EL (cell line): ENCODE results near the gene TC2N.
A peak's percentile ranks its signal among the peaks of the same experiment; 100 is the strongest.
"Not testable (repeated sequence)": the region's sequence is repeated elsewhere in the genome, so short reads cannot be mapped to it uniquely, and the experiment has no call there.

Experiments
- DNase-seq: peaks from one replicate; pipeline ENCODE4 v3.0.0-alpha.2; 2016

TC2N gene

GRCh38 chr14:91866511-91867295, 633 bp downstream of the TC2N start:
- no peak for DNase-seq

- peak; percentile 19 for DNase-seq
These were observed 1.3 kb downstream of the TC2N start for GRCh38 chr14:91866061-91866460.

GRCh38 chr14:91862417-91862816, 4.9 kb downstream of the TC2N start:
- DNase-seq = no peak

GRCh38 chr14:91861091-91861490, 6.2 kb downstream of the TC2N start:
- no peak for DNase-seq

- no peak for DNase-seq
These were observed 7.1 kb downstream of the TC2N start for GRCh38 chr14:91860238-91860637.

GRCh38 chr14:91858536-91859275, 8.6 kb downstream of the TC2N start:
- DNase-seq = peak; percentile 54

- DNase-seq = no peak
These were observed 9.7 kb downstream of the TC2N start for GRCh38 chr14:91857614-91858013.

GRCh38 chr14:91854327-91854934, 12.9 kb downstream of the TC2N start:
- no peak for DNase-seq

GRCh38 chr14:91851563-91851962, 15.8 kb downstream of the TC2N start:
- DNase-seq = no peak

GRCh38 chr14:91848504-91849001, 18.8 kb downstream of the TC2N start:
- no peak for DNase-seq

- no peak for DNase-seq
These were observed 19.6 kb downstream of the TC2N start for GRCh38 chr14:91847693-91848092.

GRCh38 chr14:91845652-91846051, 21.7 kb downstream of the TC2N start:
- DNase-seq = no peak

- not testable (repeated sequence) for DNase-seq
These were observed 22.3 kb downstream of the TC2N start for GRCh38 chr14:91845056-91845455.

GRCh38 chr14:91844029-91844428, 23.3 kb downstream of the TC2N start:
- DNase-seq = no peak

- DNase-seq = no peak
These were observed 23.9 kb downstream of the TC2N start for GRCh38 chr14:91843437-91843836.

- no peak for DNase-seq
These were observed 26.3 kb downstream of the TC2N start for GRCh38 chr14:91841065-91841464.

GRCh38 chr14:91839749-91840148, 27.6 kb downstream of the TC2N start:
- DNase-seq = no peak

- no peak for DNase-seq
These were observed 30.3 kb downstream of the TC2N start for GRCh38 chr14:91837076-91837475.

GRCh38 chr14:91835920-91836843, 31.2 kb downstream of the TC2N start:
- DNase-seq = no peak

GRCh38 chr14:91835197-91835919, 32.0 kb downstream of the TC2N start:
- DNase-seq = no peak

GRCh38 chr14:91834571-91834970, 32.8 kb downstream of the TC2N start:
- no peak for DNase-seq

GRCh38 chr14:91831337-91831736, 36.0 kb downstream of the TC2N start:
- DNase-seq = no peak
